GM12892 (cell line): ENCODE results near the gene AAGAB.

Experiments
- POLR2A ChIP-seq: IDR thresholded peaks from 2 replicates; pipeline ENCODE4 v1.6.1; 2011; ENCODE audit warnings: low read depth, low read length, control low read depth
- TAF1 ChIP-seq: IDR thresholded peaks from 2 replicates; pipeline ENCODE4 v1.6.1; 2011; ENCODE audit warnings: low read depth, mild to moderate bottlenecking, control low read depth, low read length, borderline replicate concordance

GRCh38 chr15:67253549-67254237 lies 768 bp downstream of the AAGAB start:
- TF ChIP-seq POLR2A (no peak), TAF1 (no peak)
